GM12878 (cell line): ENCODE data around the gene FAM221B.

Source experiments
- MEF2A ChIP-seq: IDR thresholded peaks from 2 replicates; pipeline ENCODE4 v1.6.1; 2011; ENCODE audit warnings: low read depth, mild to moderate bottlenecking, low read length, moderate library complexity; ENCODE audit not compliant: insufficient read depth
- STAT3 ChIP-seq: IDR thresholded peaks from 2 replicates; pipeline ENCODE4 v1.6.1; 2011; ENCODE audit warnings: low read depth, low read length, improper control_type of control experiment
- TARDBP ChIP-seq: IDR thresholded peaks from 2 replicates; pipeline ENCODE4 v1.6.1; 2016; ENCODE audit warnings: borderline replicate concordance
- TF ChIP-seq, protein P1 (sequence below), 3 experiments: IDR thresholded peaks in 2 of 3; conservative IDR thresholded peaks in 1 of 3; 2 replicates each; pipeline ENCODE4 v1.5.1; 2011; ENCODE audit warnings: low read depth in 3 of 3, low read length in 3 of 3, mild to moderate bottlenecking in 3 of 3, control low read depth in 2 of 3, moderate library complexity in 2 of 3, inconsistent platforms in 1 of 3, mixed read lengths in 1 of 3; ENCODE audit not compliant: control insufficient read depth in 2 of 3, insufficient read depth in 1 of 3; ENCODE audit errors: extremely low read depth in 1 of 3

DNA sequence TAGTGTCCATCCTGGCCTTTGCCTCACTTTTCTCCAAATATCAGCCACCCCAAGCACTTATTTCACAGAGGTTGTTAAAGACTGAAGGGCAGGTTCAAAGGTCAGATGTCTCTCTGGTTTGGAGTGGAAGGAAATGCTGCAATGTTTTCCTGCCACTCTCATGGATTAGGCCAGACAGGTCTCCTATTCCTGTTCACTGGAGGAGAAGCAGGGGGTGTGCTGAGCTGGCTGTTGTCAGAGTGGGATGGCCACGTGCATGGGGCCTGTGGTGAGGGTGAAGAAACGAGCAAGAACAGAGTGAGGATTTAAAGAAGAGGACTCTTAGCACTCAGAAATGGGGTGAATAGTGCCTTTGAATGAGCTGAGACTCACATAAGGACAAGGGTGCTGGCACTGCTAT, 7.2 kb upstream of the FAM221B start:
- TF ChIP-seq MEF2A (no peak), TARDBP (no peak), STAT3 (no peak)
- TF ChIP-seq, protein P1, sequence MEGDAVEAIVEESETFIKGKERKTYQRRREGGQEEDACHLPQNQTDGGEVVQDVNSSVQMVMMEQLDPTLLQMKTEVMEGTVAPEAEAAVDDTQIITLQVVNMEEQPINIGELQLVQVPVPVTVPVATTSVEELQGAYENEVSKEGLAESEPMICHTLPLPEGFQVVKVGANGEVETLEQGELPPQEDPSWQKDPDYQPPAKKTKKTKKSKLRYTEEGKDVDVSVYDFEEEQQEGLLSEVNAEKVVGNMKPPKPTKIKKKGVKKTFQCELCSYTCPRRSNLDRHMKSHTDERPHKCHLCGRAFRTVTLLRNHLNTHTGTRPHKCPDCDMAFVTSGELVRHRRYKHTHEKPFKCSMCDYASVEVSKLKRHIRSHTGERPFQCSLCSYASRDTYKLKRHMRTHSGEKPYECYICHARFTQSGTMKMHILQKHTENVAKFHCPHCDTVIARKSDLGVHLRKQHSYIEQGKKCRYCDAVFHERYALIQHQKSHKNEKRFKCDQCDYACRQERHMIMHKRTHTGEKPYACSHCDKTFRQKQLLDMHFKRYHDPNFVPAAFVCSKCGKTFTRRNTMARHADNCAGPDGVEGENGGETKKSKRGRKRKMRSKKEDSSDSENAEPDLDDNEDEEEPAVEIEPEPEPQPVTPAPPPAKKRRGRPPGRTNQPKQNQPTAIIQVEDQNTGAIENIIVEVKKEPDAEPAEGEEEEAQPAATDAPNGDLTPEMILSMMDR (IDR thresholded peaks at IDR 0.05 in 2 of 3, conservative IDR thresholded peaks at IDR 0.05 in 1 of 3; ENCODE audit: control insufficient read depth in 2 of 3, extremely low read depth in 1 of 3, insufficient read depth in 1 of 3, low read depth in 3 of 3, low read length in 3 of 3): no peak
